SK-N-MC (cell line): ENCODE results near the gene PIK3R1.

Experiments
- EZH2 ChIP-seq: fragments of 200-600 bp; sonication (generic); IDR thresholded peaks from one replicate; pipeline ENCODE4 v1.6.1; 2017; ENCODE audit warnings: antibody characterized with exemption
- FOXP2 ChIP-seq: optimal IDR thresholded peaks from 2 replicates; pipeline ENCODE3; 2011; ENCODE audit warnings: mild to moderate bottlenecking, moderate library complexity; ENCODE audit not compliant: insufficient read depth; ENCODE audit errors: extremely low read length, control extremely low read depth
- POLR2AphosphoS5 ChIP-seq: IDR thresholded peaks from 2 replicates; pipeline ENCODE4 v1.6.1; 2012; ENCODE audit warnings: mild to moderate bottlenecking, low read depth, low read length, borderline replicate concordance

DNA sequence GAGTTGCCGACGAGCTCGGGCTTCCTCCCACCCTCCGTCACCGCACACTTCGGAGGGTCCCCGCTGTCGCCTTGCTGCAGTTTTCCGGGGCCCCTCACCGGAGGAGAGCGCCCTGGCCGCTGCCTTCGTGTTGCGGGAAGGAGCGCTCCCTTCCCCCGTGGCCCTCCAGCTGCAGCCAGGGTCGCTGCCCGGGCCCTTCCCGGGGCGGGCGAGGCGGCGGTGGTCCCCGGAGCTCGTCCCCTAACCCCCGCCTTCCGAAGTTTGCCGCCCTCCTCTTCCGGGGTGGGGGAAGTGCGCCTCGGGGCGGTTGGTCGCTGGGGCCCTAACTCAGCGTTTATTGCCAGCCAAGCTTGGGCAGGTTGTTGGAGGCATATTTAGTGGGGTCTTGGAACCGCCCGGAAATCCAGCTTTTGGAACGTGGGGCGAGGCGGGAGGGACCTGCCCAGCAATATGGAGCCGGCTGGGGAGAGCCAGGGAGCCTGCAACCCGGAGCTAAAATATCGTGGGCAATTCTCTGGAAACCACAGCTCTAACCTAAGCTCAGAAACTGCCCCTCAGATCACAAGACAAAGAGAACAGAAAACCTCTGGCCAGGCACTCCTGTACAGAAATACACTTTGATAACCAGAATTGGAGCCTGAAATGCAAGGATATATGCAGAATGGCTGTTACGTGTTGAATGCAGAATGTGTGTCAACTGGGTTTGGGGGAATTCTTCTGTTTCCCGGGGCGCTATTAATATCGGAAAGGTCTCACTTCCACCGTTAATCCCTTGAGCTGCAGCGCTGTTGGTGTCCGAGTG, 890 bp downstream of the PIK3R1 start:
- TF ChIP-seq EZH2 (no peak), POLR2AphosphoS5 (peak; percentile 60), FOXP2 (no peak)
